Adrenal gland (tissue), 12 donors: ENCODE results near the gene SF3B2. TPM values are rescaled to one million over a fixed set of nuclear protein-coding genes. Genes with fewer than 3 reads are reported as not detected.
A peak's percentile ranks its signal among the peaks of the same experiment; 100 is the strongest.

Experiments used
- DNase-seq, 7 donors: peaks; one replicate each; pipeline ENCODE4 v3.0.0-alpha.2; 2019 to 2020
- H3K27ac ChIP-seq, 5 donors: fragments of 200-600 bp; sonication (generic) in 4 of 5; 1 replicate in 3 of 5; 2 replicates in 2 of 5; pipeline versions ENCODE4 v1.5.1 to v1.8.0; 2016 to 2020; ENCODE audit warnings: mild to moderate bottlenecking in 1 of 5
- H3K27me3 ChIP-seq: fragments of 200-600 bp; 2 replicates; pipeline ENCODE4 v1.8.0; 2021
- H3K36me3 ChIP-seq, 2 donors: fragments of 200-600 bp; replicated peaks in 1 of 2; 1 replicate in 1 of 2; 2 replicates in 1 of 2; pipeline versions ENCODE4 v1.5.1 to v1.8.0; 2018 to 2022
- H3K4me1 ChIP-seq, 2 donors: fragments of 200-600 bp; replicated peaks in 1 of 2; 1 replicate in 1 of 2; 2 replicates in 1 of 2; pipeline versions ENCODE4 v1.5.1 to v1.8.0; 2018 to 2021
- H3K4me3 ChIP-seq, 4 donors: fragments of 200-600 bp; sonication (generic) in 3 of 4; one replicate each; pipeline ENCODE4 v1.5.1; 2016 to 2018
- H3K9me3 ChIP-seq, 3 donors: fragments of 200-600 bp; sonication (generic) in 1 of 3; replicated peaks in 1 of 3; 1 replicate in 2 of 3; 2 replicates in 1 of 3; pipeline versions ENCODE4 v1.5.1 to v1.8.0; 2016 to 2021
- CTCF ChIP-seq, 6 experiments: fragments of 450-650 bp in 4 of 6; fragments of 200-600 bp in 2 of 6; sonication (generic) in 1 of 6; IDR thresholded peaks; 1 replicate in 5 of 6; 2 replicates in 1 of 6; pipeline versions ENCODE4 v1.5.1 to v1.8.0; 2016 to 2021; ENCODE audit warnings: antibody characterized with exemption in 6 of 6, mild to moderate bottlenecking in 2 of 6, moderate library complexity in 1 of 6
- POLR2A ChIP-seq, 2 donors: fragments of 450-650 bp; IDR thresholded peaks; one replicate each; pipeline ENCODE4 v1.6.1; 2017; ENCODE audit warnings: antibody characterized with exemption in 2 of 2, mild to moderate bottlenecking in 2 of 2, moderate library complexity in 1 of 2
- WGBS, 4 donors: extraction: QIAGEN DNeasy Blood & Tissue Kit in 2 of 4; methylation state at CpG; one replicate each; pipeline versions ENCODE4 v1.1.5 to v1.1.7; 2013 to 2017; 5-methylcytosine and 5-hydroxymethylcytosine counted together
- intact Hi-C, 2 donors: fragments of 100-400 bp; cut with DNase I; formaldehyde crosslinking; loops; one replicate each; pipeline versions ENCODE4 v1.14.1 to v1.15.0; 2022 to 2023
- polyA plus RNA-seq, 3 donors: library from polyadenylated mRNA; stranded (reverse); fragments of 200-250 nt in 2 of 3; fragments of 350-450 nt in 1 of 3; fragmentation: Illumina TruSeq in 1 of 3; extraction: RNeasy Lipid Tissue Mini Kit (QIAGEN cat#74804) in 1 of 3; gene quantifications; one replicate each; pipeline ENCODE4 v1.2.3, GENCODE V29; 2013 to 2014
- total RNA-seq, 9 donors: library from RNA; depleted of rRNA in 4 of 9; stranded (reverse); fragments of >200 nt in 4 of 9; fragments of 120-200 nt in 1 of 9; fragmentation: NEBNext Ultra II Directional in 1 of 9; extraction: Animal tissue kit (Norgen Biotek cat#: 25700) in 1 of 9; gene quantifications; one replicate each; pipeline versions ENCODE4 v1.1.0 to v1.2.4, GENCODE V29; 2013 to 2023
- donor health status: healthy with polysubstance abuse.
- donor health status: Bipolar disorder and iron deficiency.
- donor health status: DM: yes; HTN: yes; CAD: no.
- donor health status: DM: no; HTN: no; CAD: no.
- donor health status: DM: no; HTN: no; CAD: no.
- donor health status: DM: yes; HTN: yes; CAD: no.

The SF3B2 gene
- total and polyA plus RNA-seq, 12 donors: 101 to 196 (median 141) TPM

- H3K27me3 ChIP-seq: no peaks in the 10 kb centered on the region
- peak overlapping the region; percentile 48 to 96 (median 94) for H3K27ac ChIP-seq
- no peaks in the 10 kb centered on the region for H3K9me3 ChIP-seq
- 57 to 76% (median 64%) methylated on average over 6 of the region's 6 CpGs for WGBS, 4 donors
- intact Hi-C loops: no loop called here
- TF ChIP-seq CTCF (IDR thresholded peaks at IDR 0.05): no peak
- TF ChIP-seq POLR2A (IDR thresholded peaks at IDR 0.05): no peak
- H3K4me1 ChIP-seq: peaks cover 5 to 33% of the 10 kb centered on the region in 2 donors
- H3K36me3 ChIP-seq: peaks cover 0 to 35% of the 10 kb centered on the region in 2 donors
- peak overlapping the region in 2 of 4 donors; percentile 56 to 91 for H3K4me3 ChIP-seq
- DNase-seq: no peak
Observed at GRCh38 chr11:66003291-66003690, 48.9 kb upstream of the SF3B2 start.

GRCh38 chr11:66004186-66004585, 48.0 kb upstream of the SF3B2 start:
- Histone ChIP-seq H3K9me3 (no peaks in the 10 kb centered on the region), H3K27me3 (no peaks in the 10 kb centered on the region), H3K27ac (no peak overlapping the region), H3K4me1 (peaks cover 5 to 33% of the 10 kb centered on the region in 2 donors), H3K4me3 (no peak overlapping the region), H3K36me3 (peaks cover 0 to 26% of the 10 kb centered on the region in 2 donors)
- TF ChIP-seq CTCF (IDR thresholded peaks at IDR 0.05) (no peak), POLR2A (IDR thresholded peaks at IDR 0.05) (no peak)
- no peak for DNase-seq
- WGBS, 4 donors: 85 to 89% (median 87%) methylated on average over 4 of the region's 4 CpGs
- intact Hi-C loops: no loop called here

GRCh38 chr11:66006134-66006890, 45.9 kb upstream of the SF3B2 start:
- Histone ChIP-seq H3K9me3 (no peaks in the 10 kb centered on the region), H3K27ac (peak overlapping the region in 3 of 5 donors; percentile 45 to 91 (median 77)), H3K4me3 (no peak overlapping the region), H3K4me1 (peaks cover 5 to 21% of the 10 kb centered on the region in 2 donors), H3K27me3 (peaks cover under 1% of the 10 kb centered on the region), H3K36me3 (peaks cover 0 to 15% of the 10 kb centered on the region in 2 donors)
- WGBS, 4 donors: 79 to 87% (median 82%) methylated on average over 8 to 13 of the region's 13 CpGs
- intact Hi-C loops: no loop called here
- TF ChIP-seq POLR2A (IDR thresholded peaks at IDR 0.05) (no peak), CTCF (IDR thresholded peaks at IDR 0.05) (no peak)
- no peak for DNase-seq

- intact Hi-C loops: no loop called here
- H3K27me3 ChIP-seq: peaks cover 6% of the 10 kb centered on the region
- peak in 5 of 7 donors; percentile 56 to 69 (median 64) for DNase-seq
- WGBS, 4 donors: 47 to 55% (median 52%) methylated on average over 4 of the region's 4 CpGs; no CpG with 5 or more reads in 1 of the 4 donors
- TF ChIP-seq CTCF (IDR thresholded peaks at IDR 0.05) (no peak), POLR2A (IDR thresholded peaks at IDR 0.05) (peak in 1 of 2 donors; percentile 13)
- H3K27ac ChIP-seq: peak overlapping the region in 4 of 5 donors; percentile 7 to 91 (median 61)
- H3K4me3 ChIP-seq: no peak overlapping the region
- H3K9me3 ChIP-seq: no peaks in the 10 kb centered on the region
- H3K36me3 ChIP-seq: peaks cover 0 to 15% of the 10 kb centered on the region in 2 donors
- peaks cover 5 to 25% of the 10 kb centered on the region in 2 donors for H3K4me1 ChIP-seq
Observed at GRCh38 chr11:66006891-66007176, 45.3 kb upstream of the SF3B2 start.
